HepG2 (cell line): Measurements from ENCODE around the gene SLC25A47.

ENCODE experiments used
- FIP1L1 ChIP-seq: fragments of 200-400 bp; formaldehyde crosslinking; IDR thresholded peaks from 2 replicates; pipeline ENCODE4 v1.6.1; 2018; ENCODE audit warnings: low read depth, mild to moderate bottlenecking, low read length, moderate library complexity, borderline replicate concordance; ENCODE audit not compliant: insufficient read depth
- SOX5 ChIP-seq: IDR thresholded peaks from 2 replicates; pipeline ENCODE4 v1.6.1; 2016; ENCODE audit warnings: borderline replicate concordance
- STAT5B ChIP-seq: sonication (generic); formaldehyde crosslinking; IDR thresholded peaks from 2 replicates; pipeline ENCODE4 v1.4.0; 2020; ENCODE audit warnings: missing genetic modification reagents
- ZMYM2 ChIP-seq: sonication (generic); formaldehyde crosslinking; IDR thresholded peaks from 2 replicates; pipeline ENCODE4 v1.8.0; 2022; ENCODE audit warnings: mild to moderate bottlenecking, missing genetic modification reagents
- TF ChIP-seq, protein P1 (sequence below): sonication (generic); formaldehyde crosslinking; IDR thresholded peaks from 2 replicates; pipeline ENCODE4 v1.5.0; 2020; ENCODE audit warnings: mild to moderate bottlenecking, missing genetic modification reagents, moderate library complexity

GRCh38 chr14:100305324-100306100 is 17.6 kb upstream of the SLC25A47 start:
- no peak for TF ChIP-seq FIP1L1
- no peak for TF ChIP-seq ZMYM2 (CRISPR knock-in tag)
- no peak for TF ChIP-seq SOX5
- TF ChIP-seq, protein P1, sequence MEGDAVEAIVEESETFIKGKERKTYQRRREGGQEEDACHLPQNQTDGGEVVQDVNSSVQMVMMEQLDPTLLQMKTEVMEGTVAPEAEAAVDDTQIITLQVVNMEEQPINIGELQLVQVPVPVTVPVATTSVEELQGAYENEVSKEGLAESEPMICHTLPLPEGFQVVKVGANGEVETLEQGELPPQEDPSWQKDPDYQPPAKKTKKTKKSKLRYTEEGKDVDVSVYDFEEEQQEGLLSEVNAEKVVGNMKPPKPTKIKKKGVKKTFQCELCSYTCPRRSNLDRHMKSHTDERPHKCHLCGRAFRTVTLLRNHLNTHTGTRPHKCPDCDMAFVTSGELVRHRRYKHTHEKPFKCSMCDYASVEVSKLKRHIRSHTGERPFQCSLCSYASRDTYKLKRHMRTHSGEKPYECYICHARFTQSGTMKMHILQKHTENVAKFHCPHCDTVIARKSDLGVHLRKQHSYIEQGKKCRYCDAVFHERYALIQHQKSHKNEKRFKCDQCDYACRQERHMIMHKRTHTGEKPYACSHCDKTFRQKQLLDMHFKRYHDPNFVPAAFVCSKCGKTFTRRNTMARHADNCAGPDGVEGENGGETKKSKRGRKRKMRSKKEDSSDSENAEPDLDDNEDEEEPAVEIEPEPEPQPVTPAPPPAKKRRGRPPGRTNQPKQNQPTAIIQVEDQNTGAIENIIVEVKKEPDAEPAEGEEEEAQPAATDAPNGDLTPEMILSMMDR (CRISPR knock-in tag) = no peak
- no peak for TF ChIP-seq STAT5B (CRISPR knock-in tag)
